Neural cell (in vitro differentiated cells): ENCODE measurements around the gene PDLIM1. TPM values are rescaled to one million over a fixed set of nuclear protein-coding genes. Genes with fewer than 3 reads are reported as not detected.
"Not testable (repeated sequence)": the region's sequence is repeated elsewhere in the genome, so short reads cannot be mapped to it uniquely, and the experiment has no call there.

Experiments used
- H2AFZ ChIP-seq: fragments of 200-600, 300-800 bp; sonication (generic), shearing (Covaris generic); 2 replicates; pipeline ENCODE4 v1.6.0; 2014; ENCODE audit warnings: low read depth, mild to moderate bottlenecking, antibody characterized with exemption, low read length, moderate library complexity
- H3F3A ChIP-seq: fragments of 200-600 bp; shearing (Covaris generic); 2 replicates; pipeline ENCODE4 v1.6.1; 2016; ENCODE audit warnings: mild to moderate bottlenecking, moderate library complexity, mixed read lengths, antibody characterized with exemption, low read length; ENCODE audit not compliant: insufficient read depth, poor library complexity, severe bottlenecking
- H3K27ac ChIP-seq: fragments of 200-600, 300-800 bp; sonication (generic), shearing (Covaris generic); 2 replicates; pipeline ENCODE4 v1.5.1; 2014; ENCODE audit warnings: mild to moderate bottlenecking, low read length, moderate library complexity
- H3K27me3 ChIP-seq: fragments of 300-800, 200-600 bp; sonication (generic), shearing (Covaris generic); 2 replicates; pipeline ENCODE4 v1.6.0; 2014; ENCODE audit warnings: mild to moderate bottlenecking, low read depth, low read length, moderate library complexity; ENCODE audit not compliant: insufficient read depth
- H3K36me3 ChIP-seq: fragments of 300-800, 200-600 bp; sonication (generic), shearing (Covaris generic); 2 replicates; pipeline ENCODE4 v1.5.1; 2014; ENCODE audit warnings: mild to moderate bottlenecking, antibody characterized with exemption, low read length, moderate library complexity; ENCODE audit not compliant: insufficient read depth
- H3K4me2 ChIP-seq: fragments of 300-800, 200-600 bp; sonication (generic), shearing (Covaris generic); 2 replicates; pipeline ENCODE4 v1.6.0; 2014; ENCODE audit warnings: mild to moderate bottlenecking, low read length
- H3K4me3 ChIP-seq: fragments of 300-800, 200-600 bp; sonication (generic), shearing (Covaris generic); 2 replicates; pipeline ENCODE4 v1.5.1; 2014; ENCODE audit warnings: mild to moderate bottlenecking, low read length, moderate library complexity
- H3K79me2 ChIP-seq: fragments of 200-600 bp; shearing (Covaris generic); replicated peaks from 2 replicates; pipeline ENCODE4 v1.6.0; 2014; ENCODE audit warnings: mild to moderate bottlenecking, low read length, moderate library complexity; ENCODE audit not compliant: insufficient read depth
- H3K9ac ChIP-seq: fragments of 300-800, 200-600 bp; sonication (generic), shearing (Covaris generic); 2 replicates; pipeline ENCODE4 v1.6.1; 2016; ENCODE audit warnings: mild to moderate bottlenecking, low read length, mixed read lengths
- H3K9me2 ChIP-seq: fragments of 200-600 bp; shearing (Covaris generic); 2 replicates; pipeline ENCODE4 v1.6.1; 2016; ENCODE audit warnings: mild to moderate bottlenecking, low read length, mixed read lengths; ENCODE audit not compliant: insufficient read depth
- H3K9me3 ChIP-seq: fragments of 200-600, 300-800 bp; sonication (generic), shearing (Covaris generic); 2 replicates; pipeline ENCODE4 v1.6.1; 2016; ENCODE audit warnings: mild to moderate bottlenecking, mixed run types, low read length, moderate library complexity, mixed read lengths
- H4K20me1 ChIP-seq: fragments of 200-600 bp; shearing (Covaris generic); 2 replicates; pipeline ENCODE4 v1.6.1; 2016; ENCODE audit warnings: mild to moderate bottlenecking, mixed run types; ENCODE audit not compliant: insufficient read depth
- EP300 ChIP-seq: fragments of 450-650 bp; conservative IDR thresholded peaks from 2 replicates; pipeline ENCODE4 v1.6.1; 2014; ENCODE audit warnings: antibody characterized with exemption, mild to moderate bottlenecking, moderate library complexity; ENCODE audit not compliant: poor library complexity, severe bottlenecking
- EZH2 ChIP-seq: fragments of 200-600, 300-800 bp; shearing (Covaris generic), sonication (generic); IDR thresholded peaks from 2 replicates; pipeline ENCODE4 v1.6.1; 2014; ENCODE audit warnings: antibody characterized with exemption, low read length, borderline replicate concordance, mild to moderate bottlenecking; ENCODE audit not compliant: insufficient read depth, poor library complexity, severe bottlenecking
- MXI1 ChIP-seq: fragments of 450-650 bp; conservative IDR thresholded peaks from 2 replicates; pipeline ENCODE4 v1.6.1; 2014; ENCODE audit warnings: antibody characterized with exemption, mild to moderate bottlenecking; ENCODE audit not compliant: poor library complexity, severe bottlenecking
- REST ChIP-seq: IDR thresholded peaks from 2 replicates; pipeline ENCODE4 v1.6.1; 2012; ENCODE audit warnings: borderline replicate concordance
- polyA plus RNA-seq: library from polyadenylated mRNA; depleted of rRNA; stranded (reverse); fragments of >200 nt; gene quantifications from 2 replicates; pipeline ENCODE4 v1.2.3, GENCODE V29; 2014

Gene PDLIM1
- polyA plus RNA-seq, 1 donor from 2014 or later = 1.0 TPM

- Histone ChIP-seq H3K9me2 (no peaks in the 10 kb centered on the region), H4K20me1 (no peaks in the 10 kb centered on the region), H3K79me2 (no peaks in the 10 kb centered on the region), H2AFZ (no peak overlapping the region), H3K4me3 (no peak overlapping the region), H3F3A (no peaks in the 10 kb centered on the region), H3K9ac (no peak overlapping the region), H3K27me3 (no peaks in the 10 kb centered on the region), H3K4me2 (no peak overlapping the region), H3K27ac (no peak overlapping the region), H3K9me3 (no peaks in the 10 kb centered on the region), H3K36me3 (no peaks in the 10 kb centered on the region)
- TF ChIP-seq EP300 (no peak), MXI1 (no peak)
These were observed 57.3 kb downstream of the PDLIM1 start for GRCh38 chr10:95233377-95234034.

- H3K9me2 ChIP-seq, H3K36me3 ChIP-seq, H3K79me2 ChIP-seq, H3K27me3 ChIP-seq, H3K4me2 ChIP-seq, H3F3A ChIP-seq, H3K9me3 ChIP-seq, H4K20me1 ChIP-seq, H3K27ac ChIP-seq, H2AFZ ChIP-seq: not testable (repeated sequence)
- peak overlapping the region; percentile 45 for H3K9ac ChIP-seq
- peak overlapping the region; percentile 61 for H3K4me3 ChIP-seq
These were observed 59.9 kb downstream of the PDLIM1 start for GRCh38 chr10:95230677-95231586.

- no peaks in the 10 kb centered on the region for H3K36me3 ChIP-seq
- no peaks in the 10 kb centered on the region for H3K9me2 ChIP-seq
- H3K27me3 ChIP-seq = no peaks in the 10 kb centered on the region
- H4K20me1 ChIP-seq = no peaks in the 10 kb centered on the region
- H3F3A ChIP-seq = no peaks in the 10 kb centered on the region
- no peak overlapping the region for H3K9ac ChIP-seq
- no peak overlapping the region for H3K27ac ChIP-seq
- H2AFZ ChIP-seq = no peak overlapping the region
- TF ChIP-seq REST = no peak
- no peak for TF ChIP-seq EZH2
- peak overlapping the region; percentile 61 for H3K4me3 ChIP-seq
- H3K79me2 ChIP-seq = no peaks in the 10 kb centered on the region
- H3K9me3 ChIP-seq = no peaks in the 10 kb centered on the region
- H3K4me2 ChIP-seq = no peak overlapping the region
These were observed 60.8 kb downstream of the PDLIM1 start for GRCh38 chr10:95229724-95230627.

GRCh38 chr10:95228934-95229723 is 61.7 kb downstream of the PDLIM1 start:
- not testable (repeated sequence) for H3K9me2 ChIP-seq, H3K4me3 ChIP-seq, H3K27me3 ChIP-seq, H3F3A ChIP-seq, H3K79me2 ChIP-seq, H2AFZ ChIP-seq, H4K20me1 ChIP-seq, H3K36me3 ChIP-seq, H3K27ac ChIP-seq, H3K4me2 ChIP-seq, H3K9me3 ChIP-seq, H3K9ac ChIP-seq
